Measurements from ENCODE around the gene MAPKAPK3. TPM values are rescaled to one million over a fixed set of nuclear protein-coding genes. Genes with fewer than 3 reads are reported as not detected.

MAPKAPK3 gene
- total and polyA plus RNA-seq, 2 experiments from 2014 or later, result 33.2 to 72.1 TPM

- Histone ChIP-seq H3K9me3 (ENCODE audit: low read depth) (no peaks in the 10 kb centered on the region), H3K4me3 (no peak overlapping the region), H2AFZ (no peak overlapping the region), H3K79me2 (ENCODE audit: insufficient read depth) (no peaks in the 10 kb centered on the region), H3K9ac (no peak overlapping the region), H3K36me3 (ENCODE audit: low read depth) (no peaks in the 10 kb centered on the region), H4K20me1 (ENCODE audit: insufficient read depth) (no peaks in the 10 kb centered on the region), H3K27ac (no peak overlapping the region), H3K4me2 (ENCODE audit: unreplicated experiment) (no peak overlapping the region), H3K9me2 (ENCODE audit: insufficient read depth) (no peaks in the 10 kb centered on the region), H3K4me1 (ENCODE audit: insufficient read depth) (peaks cover 19% of the 10 kb centered on the region), H3K27me3 (replicated peaks; ENCODE audit: insufficient read depth) (no peaks in the 10 kb centered on the region), H3F3A (ENCODE audit: insufficient read depth) (peaks cover 12% of the 10 kb centered on the region)
- no peak for DNase-seq
- TF ChIP-seq EZH2phosphoT487 (IDR thresholded peaks at IDR 0.05; ENCODE audit: insufficient read depth, low read depth) (no peak), EZH2 (IDR thresholded peaks at IDR 0.05; ENCODE audit: insufficient read depth, poor library complexity, severe bottlenecking) (no peak)
- in situ Hi-C loops (cut with MboI), result no loop called here
- WGBS, 2 experiments (ENCODE audit: low coverage in 1 of 2, low lambda C conversion rate in 2 of 2, missing lambda C conversion rate in 2 of 2), result 82% methylated on average over 14 of the region's 14 CpGs
These were observed 12.0 kb upstream of the MAPKAPK3 start for GRCh38 chr3:50604628-50605588.

- peaks cover 12% of the 10 kb centered on the region; the same call in 1 of the 2 replicates for H3F3A ChIP-seq (ENCODE audit: insufficient read depth)
- H3K4me3 ChIP-seq, result no peak overlapping the region
- H3K27ac ChIP-seq, result no peak overlapping the region
- no peaks in the 10 kb centered on the region for H4K20me1 ChIP-seq (ENCODE audit: insufficient read depth)
- no peaks in the 10 kb centered on the region for H3K9me2 ChIP-seq (ENCODE audit: insufficient read depth)
- in situ Hi-C loops (cut with MboI), result no loop called here
- H3K9me3 ChIP-seq (ENCODE audit: low read depth), result no peaks in the 10 kb centered on the region
- H3K79me2 ChIP-seq (ENCODE audit: insufficient read depth), result no peaks in the 10 kb centered on the region
- no peak for DNase-seq
- peaks cover 15% of the 10 kb centered on the region for H3K4me1 ChIP-seq (ENCODE audit: insufficient read depth)
- H3K9ac ChIP-seq, result no peak overlapping the region
- no peak for TF ChIP-seq EZH2 (IDR thresholded peaks at IDR 0.05; ENCODE audit: insufficient read depth, poor library complexity, severe bottlenecking)
- no peak for TF ChIP-seq EZH2phosphoT487 (IDR thresholded peaks at IDR 0.05; ENCODE audit: insufficient read depth, low read depth)
- H3K27me3 ChIP-seq (replicated peaks; ENCODE audit: insufficient read depth), result no peaks in the 10 kb centered on the region
- no peak overlapping the region for H2AFZ ChIP-seq
- H3K36me3 ChIP-seq (ENCODE audit: low read depth), result no peaks in the 10 kb centered on the region
- 77 to 80% methylated on average over 5 of the region's 5 CpGs for WGBS, 2 experiments (ENCODE audit: low coverage in 1 of 2, low lambda C conversion rate in 2 of 2, missing lambda C conversion rate in 2 of 2)
- H3K4me2 ChIP-seq (ENCODE audit: unreplicated experiment), result no peak overlapping the region
These were observed 11.0 kb upstream of the MAPKAPK3 start for GRCh38 chr3:50605901-50606326.

GRCh38 chr3:50606596-50606995, 10.4 kb upstream of the MAPKAPK3 start:
- no peaks in the 10 kb centered on the region for H3K27me3 ChIP-seq (replicated peaks; ENCODE audit: insufficient read depth)
- H3F3A ChIP-seq (ENCODE audit: insufficient read depth), result peaks cover 8% of the 10 kb centered on the region; the same call in 1 of the 2 replicates
- H3K36me3 ChIP-seq (ENCODE audit: low read depth), result no peaks in the 10 kb centered on the region
- H3K27ac ChIP-seq, result no peak overlapping the region
- no peaks in the 10 kb centered on the region for H4K20me1 ChIP-seq (ENCODE audit: insufficient read depth)
- WGBS, 2 experiments (ENCODE audit: low coverage in 1 of 2, low lambda C conversion rate in 2 of 2, missing lambda C conversion rate in 2 of 2), result 60 to 69% methylated on average over 6 of the region's 6 CpGs
- H3K9me2 ChIP-seq (ENCODE audit: insufficient read depth), result no peaks in the 10 kb centered on the region
- H3K79me2 ChIP-seq (ENCODE audit: insufficient read depth), result no peaks in the 10 kb centered on the region
- H3K4me1 ChIP-seq (ENCODE audit: insufficient read depth), result peaks cover 11% of the 10 kb centered on the region
- no peak for DNase-seq
- H3K4me3 ChIP-seq, result no peak overlapping the region
- H3K4me2 ChIP-seq (ENCODE audit: unreplicated experiment), result no peak overlapping the region
- no peak overlapping the region for H2AFZ ChIP-seq
- no peak for TF ChIP-seq EZH2phosphoT487 (IDR thresholded peaks at IDR 0.05; ENCODE audit: insufficient read depth, low read depth)
- TF ChIP-seq EZH2 (IDR thresholded peaks at IDR 0.05; ENCODE audit: insufficient read depth, poor library complexity, severe bottlenecking), result no peak
- H3K9me3 ChIP-seq (ENCODE audit: low read depth), result no peaks in the 10 kb centered on the region
- in situ Hi-C loops (cut with MboI), result no loop called here
- H3K9ac ChIP-seq, result no peak overlapping the region

GRCh38 chr3:50607271-50608091, 9.5 kb upstream of the MAPKAPK3 start:
- no peak overlapping the region for H3K9ac ChIP-seq
- no peaks in the 10 kb centered on the region for H4K20me1 ChIP-seq (ENCODE audit: insufficient read depth)
- H3K4me3 ChIP-seq, result no peak overlapping the region
- H3K79me2 ChIP-seq (ENCODE audit: insufficient read depth), result no peaks in the 10 kb centered on the region
- H3K36me3 ChIP-seq (ENCODE audit: low read depth), result no peaks in the 10 kb centered on the region
- no peak for DNase-seq
- no peak for TF ChIP-seq EZH2phosphoT487 (IDR thresholded peaks at IDR 0.05; ENCODE audit: insufficient read depth, low read depth)
- no peak for TF ChIP-seq EZH2 (IDR thresholded peaks at IDR 0.05; ENCODE audit: insufficient read depth, poor library complexity, severe bottlenecking)
- in situ Hi-C loops (cut with MboI), result no loop called here
- H3K4me2 ChIP-seq (ENCODE audit: unreplicated experiment), result no peak overlapping the region
- 0 out of 2 replicates have a peak, but pooled peaks cover 2% of the 10 kb centered on the region for H3F3A ChIP-seq (ENCODE audit: insufficient read depth)
- H3K4me1 ChIP-seq (ENCODE audit: insufficient read depth), result peaks cover 2% of the 10 kb centered on the region
- WGBS, 2 experiments (ENCODE audit: low coverage in 1 of 2, low lambda C conversion rate in 2 of 2, missing lambda C conversion rate in 2 of 2), result 93 to 95% methylated on average over 29 of the region's 29 CpGs
- H3K27ac ChIP-seq, result no peak overlapping the region
- no peaks in the 10 kb centered on the region for H3K9me3 ChIP-seq (ENCODE audit: low read depth)
- no peaks in the 10 kb centered on the region for H3K27me3 ChIP-seq (replicated peaks; ENCODE audit: insufficient read depth)
- H2AFZ ChIP-seq, result no peak overlapping the region
- no peaks in the 10 kb centered on the region for H3K9me2 ChIP-seq (ENCODE audit: insufficient read depth)

Measured in GM23248 (cell line).